Activated CD4-positive, CD25-positive, alpha-beta regulatory T cell treated with anti-CD3 and anti-CD28 coated beads, Interleukin-2, amount 50 U/mL, for 72 hours (primary cell): Measurements from ENCODE around the gene CACNG4.

Experiments used
- DNase-seq: peaks from one replicate; pipeline ENCODE4 v3.0.0; 2021

The CACNG4 gene

DNA sequence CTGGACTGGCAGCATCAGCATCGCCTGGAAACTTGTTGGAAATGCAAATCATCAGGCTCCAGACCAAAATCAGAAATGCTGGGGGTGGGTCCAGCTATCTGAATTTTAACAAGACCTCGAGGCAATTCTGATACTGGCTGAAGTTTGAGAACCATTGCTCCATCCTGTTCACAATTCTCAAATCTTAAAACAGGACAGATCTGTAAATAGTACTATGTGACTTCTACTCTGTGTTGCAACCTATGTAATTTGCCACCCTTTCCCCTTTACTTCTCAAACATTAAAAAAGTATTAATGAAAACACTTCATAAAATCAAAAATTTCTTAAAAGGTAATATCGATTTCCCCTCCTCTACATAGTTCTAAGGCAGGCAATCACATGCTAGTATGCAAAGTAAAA lies 108.4 kb downstream of the CACNG4 start:
- no peak for DNase-seq

DNA sequence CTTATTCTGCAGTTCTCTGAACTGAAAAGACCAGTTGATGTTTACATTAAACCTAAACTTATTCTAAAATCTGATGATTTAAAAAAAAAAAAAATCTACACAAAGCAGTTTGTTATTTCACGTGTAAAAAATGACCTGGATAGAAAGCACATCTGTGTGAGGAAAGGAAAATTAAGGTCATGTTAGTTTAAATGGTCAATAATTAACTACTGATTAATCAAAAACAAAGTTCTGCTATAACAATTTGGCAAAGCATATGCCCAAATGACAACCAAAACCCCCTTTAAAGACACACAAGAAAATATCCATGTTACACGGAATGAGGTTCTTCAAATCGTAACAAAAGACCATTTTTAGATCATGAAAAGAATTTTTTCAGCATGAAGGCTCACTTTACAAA lies 110.3 kb downstream of the CACNG4 start:
- no peak for DNase-seq

DNA sequence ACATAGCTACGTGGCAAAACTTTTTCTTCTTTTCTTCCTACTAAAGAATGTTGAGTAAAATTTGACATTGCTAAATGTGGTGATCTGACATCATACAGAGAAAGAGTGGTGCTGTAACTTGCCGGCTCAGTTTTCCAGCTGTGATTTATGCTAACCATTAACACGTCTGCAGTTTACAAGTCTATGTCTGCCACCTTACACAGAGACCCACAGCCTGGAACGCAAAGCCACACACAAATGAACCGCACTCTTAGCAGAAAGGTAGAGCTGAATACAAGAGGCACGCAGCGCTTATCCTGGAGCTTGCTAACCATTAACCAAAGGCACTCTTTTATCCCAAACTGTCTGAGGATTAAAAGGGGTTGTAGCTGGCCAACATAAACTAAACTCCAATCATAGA lies 111.8 kb downstream of the CACNG4 start:
- no peak for DNase-seq

- DNase-seq: no peak
Measured at GRCh38 chr17:67078292-67078691, 113.8 kb downstream of the CACNG4 start.

GRCh38 chr17:67079491-67079890 lies 115.0 kb downstream of the CACNG4 start:
- DNase-seq: no peak

DNA sequence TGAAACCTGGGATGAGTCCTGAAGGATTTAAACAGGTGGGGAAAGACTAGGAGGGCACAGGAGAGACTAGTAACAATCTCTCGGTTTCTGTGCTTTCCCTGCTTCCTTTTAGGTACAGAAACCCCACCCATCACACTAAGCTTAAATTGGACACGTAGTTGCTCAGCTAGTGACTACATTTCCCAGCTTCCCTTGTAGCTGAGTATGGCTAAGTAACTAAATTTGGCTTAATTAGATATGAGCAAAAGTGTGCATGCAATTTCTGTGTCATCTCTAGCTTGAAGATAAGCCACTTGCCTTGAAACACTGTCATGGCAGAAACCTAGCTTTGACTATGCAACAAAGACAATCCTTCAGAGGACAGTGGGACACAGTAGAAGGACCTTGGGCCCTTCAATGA lies 116.3 kb downstream of the CACNG4 start:
- DNase-seq: no peak

- no peak for DNase-seq
Measured at GRCh38 chr17:67082107-67082506, 117.6 kb downstream of the CACNG4 start.
